Right lobe of liver (tissue), 4 donors: Measurements from ENCODE around the gene PLCB1.

Experiments used
- POLR2A ChIP-seq: fragments of 450-650 bp; IDR thresholded peaks from one replicate; pipeline ENCODE4 v1.6.1; 2017; ENCODE audit warnings: antibody characterized with exemption, mild to moderate bottlenecking
- TF ChIP-seq, protein P1 (sequence below), 4 donors: fragments of 200-600 bp in 3 of 4; fragments of 450-650 bp in 1 of 4; IDR thresholded peaks; one replicate each; pipeline versions ENCODE4 v1.5.1 to v1.8.0; 2016 to 2022; ENCODE audit warnings: antibody characterized with exemption in 4 of 4, mild to moderate bottlenecking in 2 of 4
- donor health status: DM: no; HTN: no; CAD: no.
- donor health status: DM: no; HTN: no; CAD: no.
- donor health status: DM: no; HTN: yes; CAD: no.

DNA sequence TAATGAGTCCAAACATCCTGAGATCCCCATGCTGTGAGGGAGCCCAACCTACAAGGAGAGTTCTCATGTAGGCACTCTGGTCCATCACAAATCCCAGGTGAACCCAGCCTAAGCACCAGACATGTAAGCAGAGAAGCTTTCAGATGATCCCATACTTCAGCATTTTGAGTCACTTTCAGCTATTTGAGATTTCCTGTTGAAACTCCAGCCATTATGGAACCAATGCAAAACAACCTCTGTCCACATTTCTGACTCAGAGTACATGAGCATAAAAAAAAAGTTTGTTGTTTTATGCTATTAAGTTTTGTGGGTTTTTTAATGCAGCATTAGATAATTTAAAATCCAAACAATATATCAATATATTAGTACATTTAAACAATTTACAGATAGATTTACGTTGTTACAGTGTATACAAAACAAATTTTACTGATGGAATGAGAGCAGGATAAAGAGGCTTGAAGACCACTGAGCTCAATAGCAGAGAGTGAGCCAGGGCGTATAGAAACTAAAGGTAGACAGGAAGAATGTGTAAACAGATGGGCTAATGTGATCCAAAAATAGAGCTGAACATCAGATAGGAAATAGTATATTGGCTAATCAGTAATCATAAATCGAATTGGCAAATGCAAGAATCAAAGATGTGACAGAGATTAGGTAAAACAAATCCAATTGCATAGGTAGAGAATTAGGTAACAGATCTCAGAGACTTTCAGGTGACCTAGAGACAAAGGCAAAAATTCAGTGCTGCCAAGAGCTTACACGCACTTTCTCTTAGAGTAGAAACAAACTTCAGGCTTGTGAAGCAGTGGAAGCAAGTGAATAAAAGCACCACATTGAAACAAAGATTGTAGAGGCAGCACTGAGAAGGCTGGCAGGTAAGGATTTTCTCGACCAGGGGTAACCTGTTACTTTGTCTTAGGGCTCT lies 36.2 kb upstream of the PLCB1 start:
- no peak for TF ChIP-seq POLR2A
- TF ChIP-seq, protein P1, sequence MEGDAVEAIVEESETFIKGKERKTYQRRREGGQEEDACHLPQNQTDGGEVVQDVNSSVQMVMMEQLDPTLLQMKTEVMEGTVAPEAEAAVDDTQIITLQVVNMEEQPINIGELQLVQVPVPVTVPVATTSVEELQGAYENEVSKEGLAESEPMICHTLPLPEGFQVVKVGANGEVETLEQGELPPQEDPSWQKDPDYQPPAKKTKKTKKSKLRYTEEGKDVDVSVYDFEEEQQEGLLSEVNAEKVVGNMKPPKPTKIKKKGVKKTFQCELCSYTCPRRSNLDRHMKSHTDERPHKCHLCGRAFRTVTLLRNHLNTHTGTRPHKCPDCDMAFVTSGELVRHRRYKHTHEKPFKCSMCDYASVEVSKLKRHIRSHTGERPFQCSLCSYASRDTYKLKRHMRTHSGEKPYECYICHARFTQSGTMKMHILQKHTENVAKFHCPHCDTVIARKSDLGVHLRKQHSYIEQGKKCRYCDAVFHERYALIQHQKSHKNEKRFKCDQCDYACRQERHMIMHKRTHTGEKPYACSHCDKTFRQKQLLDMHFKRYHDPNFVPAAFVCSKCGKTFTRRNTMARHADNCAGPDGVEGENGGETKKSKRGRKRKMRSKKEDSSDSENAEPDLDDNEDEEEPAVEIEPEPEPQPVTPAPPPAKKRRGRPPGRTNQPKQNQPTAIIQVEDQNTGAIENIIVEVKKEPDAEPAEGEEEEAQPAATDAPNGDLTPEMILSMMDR (IDR thresholded peaks at IDR 0.05), result no peak
